Heart left ventricle (tissue), 16 donors: ENCODE data around the gene BRSK1. TPM values are rescaled to one million over a fixed set of nuclear protein-coding genes. Genes with fewer than 3 reads are reported as not detected.

Experiments
- ATAC-seq, 4 donors: fragments of 200-7000 bp; cut with Tn5 transposase; one replicate each; pipeline ENCODE4 v1.9.1; 2020 to 2022; ENCODE audit warnings: moderate library complexity in 4 of 4, mild to moderate bottlenecking in 3 of 4, moderate number of reproducible peaks in 1 of 4
- DNase-seq, 5 donors: peaks; one replicate each; pipeline ENCODE4 v3.0.0-alpha.2; 2020
- H3K27ac ChIP-seq, 12 donors: fragments of 200-600 bp; sonication (generic) in 4 of 12; one replicate each; pipeline versions ENCODE4 v1.5.0 to v1.8.0; 2016 to 2022; ENCODE audit warnings: mild to moderate bottlenecking in 2 of 12
- H3K27me3 ChIP-seq, 9 donors: fragments of 200-600 bp; sonication (generic) in 2 of 9; one replicate each; pipeline versions ENCODE4 v1.5.1 to v1.8.0; 2016 to 2022; ENCODE audit warnings: mild to moderate bottlenecking in 3 of 9
- H3K36me3 ChIP-seq, 9 donors: fragments of 200-600 bp; sonication (generic) in 2 of 9; one replicate each; pipeline versions ENCODE4 v1.5.0 to v1.8.0; 2018 to 2022; ENCODE audit warnings: mild to moderate bottlenecking in 2 of 9
- H3K4me1 ChIP-seq, 12 donors: fragments of 200-600 bp; sonication (generic) in 4 of 12; one replicate each; pipeline versions ENCODE4 v1.5.0 to v1.8.0; 2016 to 2022; ENCODE audit warnings: mild to moderate bottlenecking in 3 of 12
- H3K4me3 ChIP-seq, 12 donors: fragments of 200-600 bp; sonication (generic) in 4 of 12; one replicate each; pipeline versions ENCODE4 v1.5.0 to v1.8.0; 2017 to 2022; ENCODE audit warnings: mild to moderate bottlenecking in 9 of 12, moderate library complexity in 4 of 12
- H3K9me3 ChIP-seq, 12 donors: fragments of 200-600 bp; sonication (generic) in 4 of 12; one replicate each; pipeline versions ENCODE4 v1.5.0 to v1.8.0; 2016 to 2022; ENCODE audit warnings: mild to moderate bottlenecking in 1 of 12
- CTCF ChIP-seq, 12 donors: fragments of 200-600 bp; sonication (generic) in 4 of 12; IDR thresholded peaks; one replicate each; pipeline versions ENCODE4 v1.5.0 to v1.8.0; 2018 to 2022; ENCODE audit warnings: antibody characterized with exemption in 12 of 12, mild to moderate bottlenecking in 5 of 12
- POLR2A ChIP-seq, 2 donors: fragments of 450-650 bp; IDR thresholded peaks; one replicate each; pipeline ENCODE4 v1.6.1; 2017; ENCODE audit warnings: antibody characterized with exemption in 2 of 2, mild to moderate bottlenecking in 2 of 2, moderate library complexity in 2 of 2
- WGBS, 4 donors: extraction: QIAGEN DNeasy Blood & Tissue Kit in 2 of 4; methylation state at CpG; one replicate each; pipeline versions ENCODE4 v1.1.5 to v1.1.7; 2013 to 2018; 5-methylcytosine and 5-hydroxymethylcytosine counted together
- intact Hi-C, 10 donors: fragments of 100-400 bp; cut with DNase I; formaldehyde crosslinking; loops; one replicate each; pipeline versions ENCODE4 v1.11.1 to v1.14.2; 2022
- polyA plus RNA-seq, 2 donors: library from polyadenylated mRNA; stranded (reverse); fragments of 200-250 nt; gene quantifications; one replicate each; pipeline ENCODE4 v1.2.3, GENCODE V29; 2013
- total RNA-seq, 9 donors: library from RNA; depleted of rRNA in 2 of 9; stranded (reverse); fragments of >200 nt in 2 of 9; fragmentation: NEBNext Ultra II Directional in 3 of 9; extraction: Animal tissue kit (Norgen Biotek cat#: 25700) in 3 of 9; gene quantifications; one replicate each; pipeline versions ENCODE4 v1.1.0 to v1.2.4, GENCODE V29; 2016 to 2023
- donor health status: ischemic (EF 13 %, LVEDD 7.1; RV severe dilation, severe dysfunction).
- donor health status: healthy with polysubstance abuse.
- donor health status: DM: no; HTN: yes; CAD: no.
- donor health status: DM: no; HTN: no; CAD: no.
- donor health status: ischemic (EF 25% LVEDD 6.9; RV normal size, moderate dysfunction).
- donor health status: ischemic (EF 25% LVEDD 5.7; RV mildly dilated, moderate dysfunction).
- donor health status: healthy.
- donor health status: DM: yes; HTN: yes; CAD: no.
- donor health status: ischemic (EF 35%, LVEDD 5.7; RV mildly dilated, moderate dysfunction).
- donor health status: nonischemic (EF 11% LVEDD 7.7; RV severe dilation, severe dysfunction).
- donor health status: DM: yes; HTN: yes; CAD: no.
- donor health status: PGD.
- donor health status: ischemic (EF 29% LVEDD 5.4; RV normal size, mild dysfunction).
- donor health status: nonischemic (EF 23%, LVEDD 6.1; RV moderate dilation, normal function).

The BRSK1 gene
- total and polyA plus RNA-seq, 11 donors: 1.6 to 7.4 (median 2.1) TPM

DNA sequence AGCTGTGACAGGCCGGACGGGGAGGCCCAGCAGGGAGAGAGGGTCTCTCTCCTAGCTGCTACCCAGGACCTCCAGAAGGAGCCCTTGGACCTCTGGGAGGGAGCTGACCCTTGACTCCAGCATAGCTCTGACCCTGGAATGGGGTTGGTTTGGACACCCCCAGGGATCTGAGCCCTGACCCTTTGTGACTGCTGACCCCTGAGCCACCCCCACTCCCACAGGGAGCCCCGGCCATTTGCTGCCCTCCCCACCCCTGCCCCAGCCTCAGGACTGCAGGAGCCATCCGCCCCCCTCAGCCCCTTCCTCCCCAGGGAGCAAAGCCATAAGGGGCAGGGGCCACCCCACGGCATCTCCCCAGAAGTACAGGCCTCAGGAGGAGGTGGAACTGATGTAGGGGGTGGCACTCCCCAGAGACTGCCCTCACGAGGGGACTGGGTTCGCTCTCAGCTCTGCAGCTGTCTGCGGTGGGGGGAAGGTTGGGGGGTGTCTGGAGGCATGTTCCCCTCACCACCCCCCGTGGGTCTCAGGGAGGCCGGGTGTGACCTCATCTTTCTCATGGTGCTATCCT, 63.7 kb downstream of the BRSK1 start:
- Histone ChIP-seq H3K27me3 (peaks cover 0 to 30% (median 14%) of the 10 kb centered on the region in 9 donors), H3K36me3 (peaks cover 0 to 24% (median 14%) of the 10 kb centered on the region in 9 donors), H3K27ac (no peak overlapping the region), H3K9me3 (no peaks in the 10 kb centered on the region), H3K4me1 (peaks cover 0 to 8% (median 0%) of the 10 kb centered on the region in 12 donors), H3K4me3 (no peak overlapping the region)
- intact Hi-C loops: no loop called here
- no peak for TF ChIP-seq POLR2A (IDR thresholded peaks at IDR 0.05)
- TF ChIP-seq CTCF (IDR thresholded peaks at IDR 0.05): no peak
- DNase-seq (no peak), ATAC-seq (no peak)
- WGBS, 4 donors: 77 to 90% (median 81%) methylated on average over 6 to 10 of the region's 10 CpGs

DNA sequence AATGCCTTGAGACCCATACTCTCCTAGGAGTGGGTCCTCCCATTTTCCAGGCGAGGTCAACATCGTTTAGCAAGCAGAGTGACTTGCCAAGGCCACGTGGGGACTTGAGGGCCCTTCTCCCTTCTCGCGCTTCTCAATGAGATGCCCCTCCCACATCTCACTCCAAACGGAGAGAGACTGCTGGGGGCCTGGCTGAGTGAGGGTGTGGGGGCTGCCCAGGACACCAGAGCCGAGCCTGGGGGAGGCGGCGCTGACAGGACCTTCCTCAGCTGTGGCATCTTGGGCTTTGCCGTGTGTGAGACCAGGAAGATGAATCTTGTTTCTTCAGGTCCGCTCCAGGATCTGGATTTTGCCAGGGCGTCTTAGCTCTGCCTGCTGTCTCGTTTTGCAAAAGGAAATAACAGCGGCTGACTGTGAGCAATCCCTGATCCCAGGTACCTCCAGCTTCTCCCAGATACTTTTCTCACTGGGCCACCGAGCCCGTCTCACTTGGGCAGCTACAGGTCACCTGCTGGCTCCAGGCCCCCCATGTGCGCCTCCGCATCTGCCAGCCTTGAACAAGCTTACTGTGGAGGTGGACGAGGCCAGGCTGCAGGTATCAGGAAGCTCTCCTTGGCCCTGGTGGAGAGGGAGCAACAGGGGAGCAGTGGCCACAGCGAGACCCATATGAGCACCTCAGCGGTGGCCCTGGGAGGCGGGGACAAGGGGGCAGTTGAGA, 64.7 kb downstream of the BRSK1 start:
- WGBS, 4 donors: 67 to 72% (median 69%) methylated on average over 18 to 22 of the region's 22 CpGs
- Histone ChIP-seq H3K4me1 (peaks cover 0 to 13% (median 4%) of the 10 kb centered on the region in 12 donors), H3K27me3 (peaks cover 3 to 39% (median 24%) of the 10 kb centered on the region in 9 donors), H3K36me3 (peaks cover 0 to 16% (median 8%) of the 10 kb centered on the region in 9 donors), H3K9me3 (no peaks in the 10 kb centered on the region), H3K4me3 (no peak overlapping the region), H3K27ac (no peak overlapping the region)
- intact Hi-C loops: no loop called here
- DNase-seq (no peak), ATAC-seq (no peak)
- no peak for TF ChIP-seq CTCF (IDR thresholded peaks at IDR 0.05)
- TF ChIP-seq POLR2A (IDR thresholded peaks at IDR 0.05): no peak

DNA sequence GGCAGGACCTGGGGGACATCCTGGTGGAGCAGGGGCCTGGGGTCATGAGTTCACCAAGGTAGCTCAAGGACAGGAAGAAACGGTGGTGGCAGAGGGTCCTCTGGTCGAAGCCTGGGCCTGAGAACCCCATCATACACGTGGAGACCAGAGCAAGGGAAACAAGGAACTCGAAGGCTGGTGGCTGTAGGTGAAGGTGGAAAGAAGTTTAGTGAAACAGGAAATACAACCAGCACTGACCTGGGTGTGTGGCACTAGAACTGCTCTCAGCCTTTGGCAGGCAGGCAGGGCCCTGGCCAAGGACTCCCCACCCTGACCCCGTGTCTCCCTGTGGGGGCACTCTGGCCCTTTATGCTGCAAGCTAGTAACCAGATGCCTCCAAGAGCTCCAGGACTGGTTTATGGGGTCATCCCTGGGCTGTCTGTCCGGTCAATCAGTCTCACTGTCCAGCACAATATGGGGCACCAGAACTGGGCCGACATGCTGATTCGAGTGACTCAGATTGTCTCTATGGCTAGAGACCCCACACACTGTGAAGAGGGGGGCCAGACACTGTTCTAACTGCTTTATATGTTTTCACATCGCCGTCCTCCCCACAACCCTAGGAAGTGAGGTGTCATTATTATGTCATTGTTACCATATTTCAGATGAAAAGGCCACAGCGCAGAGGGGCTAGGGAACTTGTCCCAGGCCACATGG, 67.0 kb downstream of the BRSK1 start:
- no peak for ATAC-seq
- peaks cover 10 to 62% (median 42%) of the 10 kb centered on the region in 9 donors for H3K27me3 ChIP-seq
- H3K27ac ChIP-seq: no peak overlapping the region
- no peaks in the 10 kb centered on the region for H3K9me3 ChIP-seq
- DNase-seq: no peak
- TF ChIP-seq POLR2A (IDR thresholded peaks at IDR 0.05) (no peak), CTCF (IDR thresholded peaks at IDR 0.05) (no peak)
- intact Hi-C loops: no loop called here
- WGBS, 4 donors: 75 to 80% (median 75%) methylated on average over 11 of the region's 11 CpGs
- H3K4me1 ChIP-seq: peaks cover 0 to 21% (median 14%) of the 10 kb centered on the region in 12 donors
- H3K4me3 ChIP-seq: no peak overlapping the region
- H3K36me3 ChIP-seq: peaks cover 0 to 13% (median 0%) of the 10 kb centered on the region in 9 donors

GRCh38 chr19:55352040-55352439, 68.2 kb downstream of the BRSK1 start:
- intact Hi-C loops: no loop called here
- no peak for TF ChIP-seq POLR2A (IDR thresholded peaks at IDR 0.05)
- no peak for TF ChIP-seq CTCF (IDR thresholded peaks at IDR 0.05)
- Histone ChIP-seq H3K9me3 (no peaks in the 10 kb centered on the region), H3K27me3 (peaks cover 10 to 75% (median 45%) of the 10 kb centered on the region in 9 donors), H3K27ac (no peak overlapping the region), H3K36me3 (peaks cover 0 to 5% (median 0%) of the 10 kb centered on the region in 9 donors), H3K4me3 (no peak overlapping the region), H3K4me1 (peaks cover 0 to 20% (median 14%) of the 10 kb centered on the region in 12 donors)
- WGBS, 4 donors: 64 to 77% (median 72%) methylated on average over 6 of the region's 6 CpGs
- DNase-seq (no peak), ATAC-seq (no peak)
